HepG2 (cell line): ENCODE data around the gene FXN. TPM values are rescaled to one million over a fixed set of nuclear protein-coding genes. Genes with fewer than 3 reads are reported as not detected.

Experiments
- AHDC1 ChIP-seq: sonication (generic); formaldehyde crosslinking; IDR thresholded peaks from 2 replicates; pipeline ENCODE4 v1.5.1; 2020; ENCODE audit warnings: mild to moderate bottlenecking, missing genetic modification reagents, borderline replicate concordance
- CHD2 ChIP-seq: IDR thresholded peaks from 2 replicates; pipeline ENCODE4 v1.6.1; 2011; ENCODE audit warnings: low read depth, low read length, improper control_type of control experiment
- EED ChIP-seq: sonication (generic); formaldehyde crosslinking; IDR thresholded peaks from 2 replicates; pipeline ENCODE4 v1.5.0; 2020; ENCODE audit warnings: mild to moderate bottlenecking, missing genetic modification reagents
- ELF1 ChIP-seq: sonication (generic); formaldehyde crosslinking; IDR thresholded peaks from 2 replicates; pipeline ENCODE4 v1.4.0; 2020; ENCODE audit warnings: missing genetic modification reagents
- HNF4A ChIP-seq: sonication (generic); formaldehyde crosslinking; IDR thresholded peaks from 2 replicates; pipeline ENCODE4 v1.4.0; 2020; ENCODE audit warnings: missing genetic modification reagents
- HNF4G ChIP-seq, 2 experiments: sonication (generic) in 1 of 2; formaldehyde crosslinking in 1 of 2; IDR thresholded peaks; 2 replicates each; pipeline versions ENCODE4 v1.4.0 to v1.6.1; 2011 to 2020; ENCODE audit warnings: borderline replicate concordance in 2 of 2, low read depth in 2 of 2, mild to moderate bottlenecking in 2 of 2, low read length in 1 of 2, missing genetic modification reagents in 1 of 2, moderate library complexity in 1 of 2
- IRX3 ChIP-seq: sonication (generic); formaldehyde crosslinking; IDR thresholded peaks from 2 replicates; pipeline ENCODE4 v1.8.1; 2023; ENCODE audit warnings: mild to moderate bottlenecking, low read depth, missing genetic modification reagents, borderline replicate concordance
- RARA ChIP-seq: IDR thresholded peaks from 2 replicates; pipeline ENCODE4 v1.6.1; 2016; ENCODE audit warnings: missing genetic modification reagents, missing compliant biosample characterization
- SIN3B ChIP-seq: fragments of 150-350 bp; IDR thresholded peaks from 2 replicates; pipeline ENCODE4 v1.6.1; 2014; ENCODE audit warnings: low read length
- SMARCC2 ChIP-seq: fragments of 450-650 bp; IDR thresholded peaks from 2 replicates; pipeline ENCODE4 v1.6.1; 2017; ENCODE audit warnings: antibody characterized with exemption, mild to moderate bottlenecking
- SOX6 ChIP-seq, 2 experiments: fragments of 450-650 bp in 1 of 2; sonication (generic) in 1 of 2; formaldehyde crosslinking in 1 of 2; IDR thresholded peaks; 2 replicates each; pipeline versions ENCODE4 v1.4.0 to v1.6.1; 2017 to 2020; ENCODE audit warnings: antibody characterized with exemption in 1 of 2, mild to moderate bottlenecking in 1 of 2, missing genetic modification reagents in 1 of 2
- ZNF263 ChIP-seq: sonication (generic); formaldehyde crosslinking; IDR thresholded peaks from 2 replicates; pipeline ENCODE4 v1.4.0; 2020; ENCODE audit warnings: missing genetic modification reagents
- ZNF33B ChIP-seq: sonication (generic); formaldehyde crosslinking; IDR thresholded peaks from 2 replicates; pipeline ENCODE4 v1.5.1; 2020; ENCODE audit warnings: mild to moderate bottlenecking, missing genetic modification reagents
- ZNF557 ChIP-seq: sonication (generic); formaldehyde crosslinking; IDR thresholded peaks from 2 replicates; pipeline ENCODE4 v1.4.0; 2020; ENCODE audit warnings: missing genetic modification reagents
- ZNF646 ChIP-seq: sonication (generic); formaldehyde crosslinking; IDR thresholded peaks from 2 replicates; pipeline ENCODE4 v1.9.0; 2021; ENCODE audit warnings: mild to moderate bottlenecking, missing genetic modification reagents
- ZNF672 ChIP-seq: sonication (generic); formaldehyde crosslinking; IDR thresholded peaks from 2 replicates; pipeline ENCODE4 v1.8.1; 2022; ENCODE audit warnings: missing genetic modification reagents
- ZNF703 ChIP-seq: sonication (generic); formaldehyde crosslinking; IDR thresholded peaks from 2 replicates; pipeline ENCODE4 v1.5.1; 2020; ENCODE audit warnings: missing genetic modification reagents, mild to moderate bottlenecking, moderate library complexity, borderline replicate concordance
- ZNF891 ChIP-seq: sonication (generic); formaldehyde crosslinking; IDR thresholded peaks from 2 replicates; pipeline ENCODE4 v1.5.0; 2020; ENCODE audit warnings: mild to moderate bottlenecking, missing genetic modification reagents
- polyA plus RNA-seq, 8 experiments: library from polyadenylated mRNA; depleted of rRNA in 3 of 8; stranded (reverse) in 7 of 8; unstranded in 1 of 8; fragments of >200 nt; fragmentation: Illumina TruSeq in 4 of 8; extraction: Trizol in 4 of 8; gene quantifications; 2 replicates each; pipeline versions ENCODE4 v1.2.1 to v1.2.3, GENCODE V29; 2011 to 2016; ENCODE audit warnings: low read depth in 4 of 8, missing spikeins in 1 of 8, mixed read lengths in 1 of 8; ENCODE audit not compliant: insufficient read depth in 1 of 8
- total RNA-seq, 5 experiments: library from RNA; depleted of rRNA; stranded (reverse); fragments of >200 nt; fragmentation: Illumina TruSeq; extraction: Trizol; gene quantifications; 2 replicates each; pipeline ENCODE4 v1.2.3, GENCODE V29; 2016; ENCODE audit warnings: low read depth in 1 of 5

The FXN gene
- total and polyA plus RNA-seq, 2 of the 13 experiments (the other 11 are each of a cell fraction or from before 2014, with no cell fraction given) = 24.1 to 26.0 TPM

GRCh38 chr9:69104830-69105527, 69.4 kb downstream of the FXN start (continued):
- TF ChIP-seq ZNF646 (CRISPR knock-in tag) (no peak), SMARCC2 (no peak), RARA (peak; percentile 17; the same call in 1 of the 2 replicates), HNF4A (peak; percentile 60), ZNF891 (CRISPR knock-in tag) (no peak), ZNF263 (CRISPR knock-in tag) (peak; percentile 83), ZNF703 (CRISPR knock-in tag) (no peak), ZNF672 (no peak), CHD2 (no peak), SIN3B (no peak), EED (no peak), AHDC1 (no peak; the same call in 1 of the 2 replicates), ZNF33B (CRISPR knock-in tag) (no peak), SOX6 (IDR thresholded peaks at IDR 0.05) (no peak), SOX6 (CRISPR knock-in tag; IDR thresholded peaks at IDR 0.05) (peak; percentile 81), ZNF557 (CRISPR knock-in tag) (no peak), HNF4G (IDR thresholded peaks at IDR 0.05; ENCODE audit: borderline replicate concordance, low read depth, low read length) (no peak), HNF4G (CRISPR knock-in tag; IDR thresholded peaks at IDR 0.05; ENCODE audit: borderline replicate concordance, low read depth) (no peak), ELF1 (CRISPR knock-in tag) (peak; percentile 39; the same call in 1 of the 2 replicates), IRX3 (CRISPR knock-in tag) (no peak)
